DMS79 (cell line): ENCODE data around the gene FEZF1.
"Not testable (repeated sequence)": the region's sequence is repeated elsewhere in the genome, so short reads cannot be mapped to it uniquely, and the experiment has no call there.

ENCODE experiments used
- DNase-seq: peaks from one replicate; lab custom pipeline; 2025; lab: John Stamatoyannopoulos, UW

Gene FEZF1

GRCh38 chr7:122307228-122307621, 2.7 kb upstream of the FEZF1 start:
- DNase-seq = no peak

DNA sequence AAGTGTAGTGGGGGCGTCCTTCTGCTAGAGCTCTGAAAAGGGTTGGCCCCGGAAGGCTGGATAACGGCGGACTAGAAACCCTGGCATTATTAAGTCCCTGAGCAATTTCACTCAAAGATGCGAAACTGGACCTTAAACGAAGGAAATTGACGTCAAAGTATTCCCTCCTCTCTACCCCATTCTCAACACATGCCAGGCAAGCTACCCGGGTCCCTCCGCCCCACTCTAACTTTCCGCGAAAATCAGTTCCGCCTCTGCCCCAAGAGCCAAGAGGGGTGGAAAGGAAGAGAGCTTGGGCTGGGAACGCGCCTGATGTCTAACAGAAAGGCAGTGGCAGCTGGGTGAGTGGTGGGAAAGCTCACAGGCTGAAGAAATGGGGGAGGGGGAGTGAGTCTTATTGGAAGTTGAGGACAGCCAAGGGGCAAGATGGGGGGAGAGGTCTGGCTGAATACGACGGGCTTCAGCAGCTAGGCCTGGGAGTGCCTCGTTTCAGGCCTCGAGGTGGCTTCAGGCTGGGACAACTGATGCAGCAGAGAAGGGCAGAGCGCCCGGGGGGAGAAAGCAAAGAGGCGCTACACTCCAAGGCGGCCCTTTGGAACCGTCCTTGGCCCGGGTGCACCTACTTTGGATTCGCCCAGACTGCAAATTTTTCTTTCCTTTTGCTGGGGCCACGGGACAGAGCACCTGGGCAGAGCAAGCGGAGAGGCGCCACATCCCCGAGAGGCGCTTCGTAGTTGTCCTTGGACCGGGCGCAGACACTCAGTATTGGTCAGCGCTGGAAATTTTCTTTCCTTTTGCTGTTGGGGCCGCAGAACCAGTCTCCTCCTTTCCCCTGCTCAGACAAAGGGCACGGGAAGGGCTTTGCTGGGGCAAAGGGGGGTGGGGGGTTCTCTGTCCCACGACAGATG, 2.0 kb upstream of the FEZF1 start:
- no peak for DNase-seq

- no peak for DNase-seq
Observed at GRCh38 chr7:122305475-122306319, 1.1 kb upstream of the FEZF1 start.

- DNase-seq = no peak
Observed at GRCh38 chr7:122304996-122305421, 459 bp upstream of the FEZF1 start.

DNA sequence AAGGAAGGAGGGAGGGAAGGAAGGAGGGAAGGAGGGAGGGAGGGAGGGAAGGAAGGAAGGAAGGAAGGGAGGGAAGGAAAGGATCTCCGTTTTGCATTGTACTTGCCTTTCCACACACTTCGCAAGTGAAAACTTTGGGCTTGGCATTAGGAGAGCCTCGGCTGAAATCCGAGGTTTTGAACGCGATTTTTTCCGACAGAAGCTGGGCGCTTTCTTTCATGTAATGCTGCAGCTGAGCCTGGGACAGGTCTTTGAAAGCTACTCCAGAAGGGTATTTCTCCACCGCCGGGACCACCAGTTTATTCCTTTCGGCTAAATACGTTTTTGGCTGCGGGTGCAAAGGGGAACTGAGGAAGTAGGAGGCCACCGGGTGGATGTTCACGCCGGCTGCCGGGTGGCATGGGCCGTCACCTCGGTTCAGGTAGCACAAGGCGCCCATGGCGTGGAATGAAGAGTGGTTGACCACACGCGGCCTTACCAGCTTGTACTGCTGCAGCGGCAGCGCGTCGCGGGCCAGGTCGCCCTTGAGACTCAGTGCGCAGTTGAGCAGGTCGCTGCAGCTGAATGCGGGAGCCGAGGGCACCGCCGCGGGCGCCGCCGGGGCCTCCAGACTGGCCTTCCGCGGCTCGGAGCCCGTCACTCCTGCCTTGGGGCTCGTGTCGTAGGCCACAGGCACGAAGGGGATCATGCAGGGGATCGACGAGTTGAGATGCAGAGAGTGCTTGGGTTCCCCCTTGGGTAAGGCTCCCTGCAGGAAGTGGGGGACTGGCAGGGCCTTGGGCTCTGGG, 825 bp downstream of the FEZF1 start:
- DNase-seq = no peak

DNA sequence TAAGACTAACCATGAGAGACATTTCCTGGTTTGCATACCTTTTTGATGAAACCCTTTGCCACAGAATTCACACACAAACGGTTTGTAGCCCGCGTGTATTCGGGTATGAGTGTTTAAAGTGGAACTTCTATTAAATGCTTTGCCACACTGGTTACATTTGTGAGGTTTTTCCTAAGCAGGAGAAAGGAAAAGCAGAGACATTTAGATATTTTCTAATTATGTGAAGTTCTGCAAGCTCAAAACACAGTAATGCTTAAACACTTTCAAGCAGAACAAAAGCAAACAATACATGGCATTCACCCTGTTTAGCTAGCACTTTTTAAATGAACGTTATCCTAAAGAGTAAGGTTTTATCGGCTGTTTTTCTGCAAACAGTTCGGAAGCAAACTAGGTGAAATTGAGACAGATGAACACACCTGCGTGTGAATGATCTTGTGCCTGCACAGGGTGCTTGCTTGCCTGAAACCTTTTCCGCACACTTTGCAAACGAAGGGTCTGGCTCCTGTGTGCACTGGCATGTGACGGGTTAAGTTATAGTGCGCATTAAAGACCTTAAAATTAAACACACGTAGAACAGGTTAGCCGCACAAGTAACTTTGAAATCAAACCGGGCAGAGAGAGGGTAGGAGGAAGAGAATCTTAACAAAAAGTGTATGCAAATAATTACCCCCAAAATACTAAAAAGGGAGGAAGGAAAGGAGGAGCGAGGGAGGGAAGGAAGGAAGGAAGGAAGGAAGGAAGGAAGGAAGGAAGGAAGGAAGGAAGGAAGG, 1.6 kb downstream of the FEZF1 start:
- no peak for DNase-seq

DNA sequence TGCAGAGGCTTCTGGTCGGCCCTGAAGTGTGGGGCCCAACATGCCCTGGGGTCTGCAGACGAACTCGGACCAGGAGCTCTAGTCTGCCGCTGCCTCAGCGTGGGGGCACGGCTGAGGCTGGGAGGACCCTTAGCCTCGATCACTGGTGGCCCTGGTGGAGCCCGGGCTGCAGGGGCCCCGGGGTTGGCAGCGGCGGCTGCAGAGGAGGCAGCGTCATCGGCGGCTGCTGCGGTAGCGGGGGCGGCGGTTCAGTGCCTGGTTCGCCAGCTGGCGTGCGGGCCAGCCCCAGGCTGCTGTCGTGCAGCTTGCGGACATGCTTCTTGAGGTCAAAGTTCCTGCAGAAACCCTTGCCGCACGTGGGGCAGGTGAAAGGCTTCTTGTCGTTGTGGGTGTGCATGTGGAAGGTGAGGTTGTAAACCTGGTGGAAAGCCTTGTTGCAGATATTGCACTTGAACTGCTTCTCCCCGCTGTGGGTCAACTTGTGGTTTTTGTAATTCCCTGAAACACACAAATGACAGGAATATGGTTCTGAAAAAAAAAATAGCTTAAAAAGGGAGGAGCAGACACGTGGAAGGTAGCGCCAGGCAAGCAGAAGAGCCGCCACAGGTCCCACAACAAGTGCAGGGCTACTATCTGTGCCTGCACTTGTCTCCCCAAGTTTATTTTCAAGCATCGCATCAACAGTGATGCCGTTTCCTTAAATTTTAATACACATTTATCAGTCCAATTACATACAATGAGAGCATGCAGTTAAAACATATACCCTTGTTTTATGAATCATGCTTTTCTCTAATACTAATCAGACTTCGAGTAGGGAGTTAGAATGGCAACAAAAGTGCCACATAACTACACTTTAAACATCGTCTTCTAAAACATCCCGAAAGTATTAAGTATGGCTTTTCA, 2.4 kb downstream of the FEZF1 start:
- DNase-seq = no peak

DNA sequence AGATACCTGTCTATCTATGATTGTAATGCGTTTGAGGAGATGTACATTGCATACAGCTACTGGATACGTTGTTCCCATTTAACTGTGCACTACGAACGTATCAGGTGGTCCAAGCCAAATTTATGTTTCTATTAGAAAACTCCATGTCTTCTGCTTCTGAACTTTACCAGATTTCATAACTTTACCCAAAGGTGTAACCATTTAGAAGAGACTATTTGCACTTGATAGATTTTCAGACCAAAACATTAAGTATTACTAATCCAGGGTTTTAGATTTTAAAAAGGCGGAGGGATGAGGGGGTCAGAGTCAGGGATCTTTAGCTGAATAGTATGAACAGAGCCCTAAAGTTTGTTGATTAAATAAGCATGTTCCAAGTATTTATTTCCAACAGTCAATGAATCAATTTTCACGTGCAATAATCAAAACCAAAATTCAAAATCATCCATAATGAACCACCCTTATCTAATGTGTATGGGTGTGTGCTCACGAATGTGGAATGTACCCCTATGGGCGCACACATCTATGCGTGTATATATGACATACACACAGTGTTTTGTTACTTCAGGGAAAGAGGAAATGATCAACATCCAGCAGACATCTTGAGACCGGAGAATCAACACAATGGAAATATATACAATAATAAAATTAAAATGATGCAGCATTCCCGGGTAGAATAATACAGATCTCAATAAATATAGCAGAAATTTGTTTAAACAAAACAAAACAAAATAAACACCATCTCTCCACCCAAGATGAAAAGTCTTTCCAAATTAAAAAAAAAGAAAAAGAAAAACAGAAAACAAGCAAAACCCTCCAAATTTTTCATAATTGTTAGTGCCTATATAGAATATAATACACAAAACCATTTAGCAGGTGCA, 3.4 kb downstream of the FEZF1 start:
- no peak for DNase-seq

GRCh38 chr7:122300211-122300932, 4.2 kb downstream of the FEZF1 start:
- no peak for DNase-seq

GRCh38 chr7:122299624-122300210, 4.8 kb downstream of the FEZF1 start:
- DNase-seq = no peak

GRCh38 chr7:122298618-122299017, 5.9 kb downstream of the FEZF1 start:
- DNase-seq = no peak

- DNase-seq = no peak
Observed at GRCh38 chr7:122298131-122298530, 6.4 kb downstream of the FEZF1 start.

DNA sequence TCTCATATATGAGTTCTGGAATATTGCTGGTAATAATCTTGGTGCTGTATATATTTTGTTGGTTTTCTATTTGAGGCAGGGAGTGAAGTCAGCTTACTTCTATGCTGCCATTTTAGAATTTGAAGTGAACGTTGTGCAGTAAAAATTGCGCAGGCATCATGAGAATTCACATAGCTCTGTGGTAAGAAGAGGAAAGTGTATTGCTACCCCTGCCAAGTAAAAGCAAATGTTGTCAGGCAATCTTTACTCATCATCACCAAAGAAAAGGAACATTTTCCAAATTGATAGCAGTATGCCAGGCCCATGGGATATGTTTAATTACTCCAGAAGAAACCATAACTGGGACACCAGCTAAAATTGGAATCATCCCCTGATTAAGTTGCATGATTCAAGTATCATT, 13.4 kb downstream of the FEZF1 start:
- no peak for DNase-seq

DNA sequence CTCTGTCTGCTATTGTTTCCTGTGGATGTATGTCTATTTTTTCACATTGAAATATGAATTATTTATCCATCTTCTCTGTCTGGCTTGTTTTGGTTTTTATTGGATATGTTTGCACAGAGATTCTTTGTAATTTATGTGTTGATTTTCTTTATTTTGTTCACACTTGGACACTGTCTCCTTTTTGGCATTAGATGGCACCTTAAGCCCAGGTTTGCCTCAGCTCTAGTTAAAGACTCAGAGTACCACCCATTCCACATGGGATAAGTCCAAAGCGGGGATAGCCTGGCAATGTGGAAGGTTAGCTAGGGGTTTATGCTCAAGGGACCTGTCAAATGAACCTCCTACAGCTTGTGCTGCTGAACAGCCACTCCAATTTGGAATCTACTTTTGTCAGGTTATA, 14.1 kb downstream of the FEZF1 start:
- DNase-seq = no peak

DNA sequence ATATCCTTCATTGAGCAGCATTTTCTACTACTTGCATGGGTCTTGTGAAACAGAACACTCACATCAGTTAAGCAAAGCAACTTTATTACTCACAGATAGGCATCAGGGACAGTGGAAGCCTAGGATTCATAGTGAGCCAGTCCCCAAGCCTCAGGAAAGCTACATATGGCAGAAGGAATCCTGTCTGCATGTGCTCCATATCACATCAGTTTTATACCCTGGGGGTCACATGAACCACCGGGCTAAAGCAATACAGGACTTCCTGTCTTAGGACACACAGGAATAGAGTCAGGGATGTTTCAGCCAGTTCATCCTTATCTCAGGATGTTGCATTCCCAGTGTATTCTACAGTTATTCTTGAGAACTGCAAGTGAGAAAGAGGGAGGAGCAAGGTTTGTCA, 15.1 kb downstream of the FEZF1 start:
- no peak for DNase-seq

DNA sequence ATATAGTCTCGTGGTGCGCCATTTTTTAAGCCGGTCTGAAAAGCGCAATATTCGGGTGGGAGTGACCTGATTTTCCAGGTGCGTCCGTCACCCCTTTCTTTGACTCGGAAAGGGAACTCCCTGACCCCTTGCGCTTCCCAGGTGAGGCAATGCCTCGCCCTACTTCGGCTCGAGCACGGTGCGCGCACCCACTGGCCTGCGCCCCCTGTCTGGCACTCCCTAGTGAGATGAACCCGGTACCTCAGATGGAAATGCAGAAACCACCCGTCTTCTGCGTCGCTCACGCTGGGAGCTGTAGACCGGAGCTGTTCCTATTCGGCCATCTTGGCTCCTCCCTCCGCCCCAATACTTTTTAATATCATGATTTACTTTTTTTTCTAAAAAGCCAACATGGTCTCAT, 19.9 kb downstream of the FEZF1 start:
- not testable (repeated sequence) for DNase-seq

DNA sequence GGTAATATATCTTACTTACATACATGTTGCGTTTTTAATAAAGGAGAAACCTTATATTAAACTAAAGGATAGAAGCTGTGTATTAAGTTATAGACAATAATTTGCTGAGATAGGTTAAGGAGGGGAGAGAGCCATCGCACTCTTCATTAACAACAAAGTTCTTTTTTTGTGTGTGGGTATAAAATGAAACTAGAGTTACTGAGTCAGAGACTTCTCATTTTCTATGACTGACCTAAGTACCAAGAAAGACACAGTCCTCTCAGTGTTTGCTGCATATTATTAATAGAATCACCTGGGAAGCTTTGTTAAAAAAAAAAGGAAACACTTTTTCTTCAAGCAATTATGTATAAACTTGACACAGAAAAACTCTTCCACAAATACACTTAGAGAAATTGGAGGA, 31.4 kb downstream of the FEZF1 start:
- no peak for DNase-seq

DNA sequence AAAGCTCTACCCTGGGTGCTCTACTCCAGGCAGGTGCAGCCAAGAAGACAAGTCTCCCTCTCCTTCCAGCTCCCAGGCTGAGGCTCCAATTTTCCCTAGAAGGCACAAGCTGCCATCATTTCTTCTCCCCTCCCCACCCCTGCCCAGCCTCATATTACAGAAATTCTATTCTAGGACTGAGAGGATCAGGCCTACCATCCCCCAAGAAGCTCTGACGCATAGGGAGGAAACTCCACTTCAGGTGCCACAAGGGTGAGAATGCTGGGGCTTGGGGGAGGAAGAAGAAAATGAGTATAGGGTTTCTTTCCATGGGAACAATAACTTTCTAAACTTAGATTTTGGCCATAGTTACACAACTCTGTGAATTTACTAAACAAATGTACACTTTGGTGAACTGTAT, 35.3 kb downstream of the FEZF1 start:
- DNase-seq = no peak
